Thyroid gland (tissue), 4 donors: ENCODE data around the gene HOXB7.

Experiments used
- CTCF ChIP-seq, 6 experiments: fragments of 200-600 bp in 3 of 6; fragments of 450-650 bp in 3 of 6; sonication (generic) in 3 of 6; IDR thresholded peaks; one replicate each; pipeline ENCODE4 v1.5.1; 2016 to 2019; ENCODE audit warnings: antibody characterized with exemption in 6 of 6, mild to moderate bottlenecking in 2 of 6, inconsistent platforms in 1 of 6, moderate library complexity in 1 of 6
- POLR2A ChIP-seq, 2 donors: fragments of 450-650 bp; IDR thresholded peaks; one replicate each; pipeline ENCODE4 v1.6.1; 2017; ENCODE audit warnings: antibody characterized with exemption in 2 of 2, mild to moderate bottlenecking in 2 of 2, moderate library complexity in 1 of 2

GRCh38 chr17:48605409-48605919 lies 5.4 kb downstream of the HOXB7 start:
- no peak for TF ChIP-seq CTCF (IDR thresholded peaks at IDR 0.05)
- no peak for TF ChIP-seq POLR2A (IDR thresholded peaks at IDR 0.05)
